ENCODE results near the gene FHOD3.

- TF ChIP-seq CTCF (IDR thresholded peaks at IDR 0.05; ENCODE audit: insufficient read depth, low read length) (no peak), POLR2AphosphoS5 (IDR thresholded peaks at IDR 0.05; ENCODE audit: low read depth) (no peak), GABPA (IDR thresholded peaks at IDR 0.05; ENCODE audit: low read depth) (no peak), REST (IDR thresholded peaks at IDR 0.05; ENCODE audit: insufficient replicate concordance, low read depth) (no peak)
Observed at GRCh38 chr18:36392164-36392978, 94.9 kb downstream of the FHOD3 start.
